ENCODE measurements around the gene ADCY7. TPM values are rescaled to one million over a fixed set of nuclear protein-coding genes. Genes with fewer than 3 reads are reported as not detected.

ADCY7 gene
- total and polyA plus RNA-seq, 9 of the 15 experiments (the other 6 are each of a cell fraction or from before 2014, with no cell fraction given): 2.3 to 108 (median 28.6) TPM

GRCh38 chr16:50219402-50219975, 46.9 kb upstream of the ADCY7 start (continued):
- TF ChIP-seq REST (IDR thresholded peaks at IDR 0.05; ENCODE audit: borderline replicate concordance): no peak
- TF ChIP-seq REST (CRISPR knock-in tag; IDR thresholded peaks at IDR 0.05; ENCODE audit: low read depth): no peak
- TF ChIP-seq ZNF124 (CRISPR knock-in tag; IDR thresholded peaks at IDR 0.05): no peak
- no peak for TF ChIP-seq PHB (CRISPR knock-in tag; IDR thresholded peaks at IDR 0.05)
- no peak for TF ChIP-seq FOXK1 (CRISPR knock-in tag; IDR thresholded peaks at IDR 0.05; ENCODE audit: borderline replicate concordance)
- peak; percentile 77 for TF ChIP-seq ZNF512 (tag; IDR thresholded peaks at IDR 0.05)
- no peak for TF ChIP-seq POLR2A (conservative IDR thresholded peaks at IDR 0.05)
- TF ChIP-seq SMAD4 (CRISPR knock-in tag; conservative IDR thresholded peaks at IDR 0.05): no peak
- TF ChIP-seq ETV5 (CRISPR knock-in tag; IDR thresholded peaks at IDR 0.05; ENCODE audit: low read depth): no peak
- TF ChIP-seq, protein P1, sequence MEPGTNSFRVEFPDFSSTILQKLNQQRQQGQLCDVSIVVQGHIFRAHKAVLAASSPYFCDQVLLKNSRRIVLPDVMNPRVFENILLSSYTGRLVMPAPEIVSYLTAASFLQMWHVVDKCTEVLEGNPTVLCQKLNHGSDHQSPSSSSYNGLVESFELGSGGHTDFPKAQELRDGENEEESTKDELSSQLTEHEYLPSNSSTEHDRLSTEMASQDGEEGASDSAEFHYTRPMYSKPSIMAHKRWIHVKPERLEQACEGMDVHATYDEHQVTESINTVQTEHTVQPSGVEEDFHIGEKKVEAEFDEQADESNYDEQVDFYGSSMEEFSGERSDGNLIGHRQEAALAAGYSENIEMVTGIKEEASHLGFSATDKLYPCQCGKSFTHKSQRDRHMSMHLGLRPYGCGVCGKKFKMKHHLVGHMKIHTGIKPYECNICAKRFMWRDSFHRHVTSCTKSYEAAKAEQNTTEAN (CRISPR knock-in tag; IDR thresholded peaks at IDR 0.05): no peak
- TF ChIP-seq U2AF1 (optimal IDR thresholded peaks at IDR 0.05; ENCODE audit: low read depth, low read length): no peak
- TF ChIP-seq OTX1 (CRISPR knock-in tag; IDR thresholded peaks at IDR 0.05): no peak
- no peak for TF ChIP-seq ZNF507 (tag; conservative IDR thresholded peaks at IDR 0.05)
